ENCODE results near the gene SLC9A9.

Gene SLC9A9

GRCh38 chr3:143484846-143485512 is 363.3 kb downstream of the SLC9A9 start:
- no peak for DNase-seq

DNA sequence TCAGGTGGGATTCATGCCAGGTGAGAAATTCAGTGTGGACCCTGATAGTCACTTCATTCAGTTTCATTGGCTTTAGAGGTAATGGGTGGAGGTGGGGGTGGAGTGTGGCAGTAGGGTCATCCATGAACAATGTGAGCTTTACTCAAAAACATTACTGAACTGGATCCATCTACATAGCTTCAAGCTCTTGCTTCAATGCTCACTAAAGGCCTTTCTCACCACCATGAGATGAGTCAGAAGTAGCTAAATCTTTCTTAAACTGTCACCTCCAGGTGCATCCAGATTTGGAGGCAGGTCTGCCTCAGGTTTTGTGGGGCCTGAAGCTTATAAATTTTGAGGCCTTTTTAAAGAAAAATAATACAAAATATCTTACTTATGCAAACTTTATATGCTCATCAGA is 365.1 kb downstream of the SLC9A9 start:
- no peak for DNase-seq

DNA sequence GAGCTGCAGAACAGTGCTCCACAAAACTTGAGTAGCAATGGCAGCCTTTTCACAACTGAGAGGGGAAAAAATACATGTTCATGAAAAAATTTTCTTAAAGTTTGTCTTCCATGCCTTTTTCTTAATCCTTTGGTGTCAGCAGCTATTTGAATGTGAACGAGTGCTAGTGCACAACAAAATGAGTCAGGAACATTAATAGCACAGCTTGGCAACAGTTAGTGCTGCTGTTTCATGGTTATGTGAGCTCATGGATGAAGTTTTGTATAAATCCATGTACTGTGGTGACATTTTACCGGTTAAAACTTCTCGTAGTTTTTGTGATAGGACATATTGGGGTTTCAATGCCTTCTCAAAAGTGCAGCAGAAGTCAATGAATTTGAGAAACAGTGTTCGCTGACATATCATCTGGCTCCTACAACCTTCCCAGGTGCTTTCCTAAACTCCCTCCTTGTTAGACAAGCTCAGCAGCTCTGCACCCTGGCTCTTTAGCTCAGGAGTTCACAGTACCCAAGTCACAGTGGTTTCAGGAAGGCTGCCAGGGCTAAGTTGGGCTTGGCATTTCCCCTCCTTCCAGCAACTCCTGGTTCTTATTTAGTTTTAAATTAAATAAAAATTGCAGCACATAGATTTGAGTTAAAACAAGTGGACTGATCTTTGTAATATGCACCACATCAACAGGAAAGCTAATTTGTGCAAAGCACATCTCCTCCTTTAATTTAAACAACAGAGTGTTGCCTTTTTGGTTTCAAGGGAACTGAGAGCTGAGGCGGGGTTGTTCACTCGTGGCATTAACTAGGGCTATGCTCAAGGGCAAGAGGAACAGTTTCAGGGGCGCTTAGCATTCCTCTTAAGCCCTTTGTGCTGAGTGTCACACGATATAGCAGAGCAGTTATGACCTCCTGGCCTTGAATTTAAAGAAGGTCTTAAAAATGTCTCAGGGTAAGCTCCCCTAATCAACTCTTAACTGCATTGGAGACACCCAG is 365.9 kb downstream of the SLC9A9 start:
- DNase-seq = no peak

GRCh38 chr3:143480344-143480743 is 367.9 kb downstream of the SLC9A9 start:
- DNase-seq = no peak

DNA sequence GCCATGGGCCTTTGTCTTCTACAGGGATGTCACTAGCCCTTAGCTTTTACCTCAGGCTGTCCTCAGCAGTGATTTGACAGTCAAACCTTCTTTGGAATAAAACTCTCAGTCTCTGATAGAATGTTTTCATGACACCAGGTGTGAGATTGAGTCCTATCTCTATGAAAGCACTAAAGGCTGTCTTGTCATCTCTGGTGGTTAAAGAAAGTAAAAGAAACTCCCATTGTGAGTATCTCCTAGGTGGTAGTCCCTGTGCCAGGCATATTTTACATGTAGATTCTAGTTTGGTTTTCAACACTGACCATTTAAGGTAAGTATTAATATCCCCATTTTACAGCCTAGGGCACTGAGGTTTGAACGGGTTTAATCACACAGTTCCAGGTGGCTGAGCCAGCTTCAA is 368.5 kb downstream of the SLC9A9 start:
- no peak for DNase-seq

GRCh38 chr3:143478115-143478693 is 370.1 kb downstream of the SLC9A9 start:
- no peak for DNase-seq

- no peak for DNase-seq
Measured at GRCh38 chr3:143476965-143477640, 371.2 kb downstream of the SLC9A9 start.

DNA sequence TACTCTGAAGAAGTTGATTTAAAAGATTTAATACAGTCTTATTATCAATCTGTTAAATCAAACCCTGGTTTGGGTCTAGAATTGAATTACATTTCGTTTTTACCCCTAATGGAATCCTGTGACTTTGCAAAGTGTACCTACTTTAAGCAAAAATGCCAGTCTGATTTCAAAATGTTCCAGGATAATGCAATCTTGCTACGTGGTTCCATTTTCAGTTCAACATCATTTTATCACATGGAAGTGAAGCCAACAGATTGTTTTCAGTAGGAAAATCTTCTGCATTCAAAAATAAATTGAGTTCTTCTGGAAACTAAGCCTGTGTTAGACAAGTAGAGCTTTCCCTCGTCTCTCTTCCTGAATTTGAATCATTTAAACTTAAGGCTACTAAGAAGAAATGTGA is 372.3 kb downstream of the SLC9A9 start:
- DNase-seq = no peak

- no peak for DNase-seq
Measured at GRCh38 chr3:143472731-143473523, 375.3 kb downstream of the SLC9A9 start.

- DNase-seq = no peak
Measured at GRCh38 chr3:143471705-143472104, 376.6 kb downstream of the SLC9A9 start.

GRCh38 chr3:143469159-143469558 is 379.1 kb downstream of the SLC9A9 start:
- DNase-seq = no peak

DNA sequence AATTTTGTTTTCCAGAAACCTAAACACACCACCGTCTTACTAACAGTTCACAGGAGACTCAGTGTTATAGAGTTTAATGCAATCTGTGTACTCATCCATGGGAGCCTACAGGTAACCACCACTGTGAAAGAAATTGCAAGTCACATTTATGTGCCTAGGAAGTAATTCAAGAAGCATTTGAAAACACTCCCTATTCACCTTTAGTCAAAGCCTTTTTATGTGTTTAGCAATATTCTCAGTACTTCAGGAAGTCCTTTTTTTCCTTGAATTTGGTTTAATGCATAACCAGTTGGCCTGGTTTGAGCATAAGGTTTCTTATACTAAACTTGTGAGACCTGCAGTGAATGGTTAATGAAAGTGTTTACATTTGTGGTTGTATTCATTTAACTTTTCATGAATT is 382.6 kb downstream of the SLC9A9 start:
- no peak for DNase-seq

DNA sequence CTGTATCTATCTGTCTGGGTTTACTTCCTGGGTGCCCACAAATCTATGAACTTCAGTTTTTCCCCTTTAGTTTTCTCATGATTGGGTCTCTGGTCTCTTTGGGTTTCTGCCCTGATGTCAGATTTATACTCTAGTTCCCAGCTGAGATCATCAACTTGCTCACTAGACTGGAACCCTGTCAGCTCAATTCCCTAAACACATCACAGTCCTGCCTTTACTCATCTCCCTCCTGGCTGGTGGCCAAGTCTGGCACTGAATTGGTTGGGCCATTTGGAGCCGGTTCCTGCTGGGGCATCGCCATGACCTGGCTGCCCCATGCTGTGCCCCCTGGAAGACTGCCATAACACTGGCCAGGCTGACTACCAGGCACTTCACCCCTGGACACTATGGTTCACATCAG is 383.4 kb downstream of the SLC9A9 start:
- DNase-seq = no peak

DNA sequence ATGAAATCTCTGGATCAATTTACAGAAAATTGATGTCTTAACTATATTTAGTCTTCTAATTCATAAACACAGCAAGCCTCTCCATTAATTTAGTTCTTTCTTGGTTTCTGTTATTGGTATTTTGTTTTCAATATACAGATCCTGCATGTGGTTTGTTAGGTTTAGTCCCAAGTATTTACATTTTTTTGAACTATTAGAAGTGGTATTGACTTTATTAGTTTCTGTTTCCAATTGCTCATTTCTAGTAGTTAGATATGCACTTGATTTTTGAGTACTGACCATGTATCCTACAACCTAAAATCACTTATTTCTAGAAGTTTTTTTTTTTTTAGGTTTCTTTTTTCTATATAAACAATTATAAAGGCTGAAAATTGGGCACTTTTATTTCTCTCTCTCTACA is 392.8 kb downstream of the SLC9A9 start:
- DNase-seq = no peak

GRCh38 chr3:143450632-143451031 is 397.6 kb downstream of the SLC9A9 start:
- no peak for DNase-seq

DNA sequence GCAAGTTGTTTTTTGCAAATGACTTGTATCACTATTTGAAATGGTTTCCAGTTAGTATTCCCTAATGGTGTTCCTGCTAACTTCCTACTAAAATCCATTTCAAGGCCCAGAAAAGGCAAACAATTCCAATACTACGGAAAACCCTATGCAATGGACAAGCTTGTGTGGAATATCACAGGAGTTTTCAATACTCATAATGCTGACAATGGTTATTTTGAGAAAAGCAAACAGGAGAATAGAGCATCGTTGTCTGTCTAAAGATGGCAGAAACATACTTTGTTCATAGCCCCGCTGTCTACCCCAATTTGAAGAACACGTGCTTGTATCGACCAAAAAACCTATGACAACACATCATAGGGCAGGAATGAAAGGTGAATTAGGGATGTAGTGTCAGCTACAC is 400.8 kb downstream of the SLC9A9 start:
- DNase-seq = no peak

GRCh38 chr3:143445118-143445517 is 403.1 kb downstream of the SLC9A9 start:
- no peak for DNase-seq

DNA sequence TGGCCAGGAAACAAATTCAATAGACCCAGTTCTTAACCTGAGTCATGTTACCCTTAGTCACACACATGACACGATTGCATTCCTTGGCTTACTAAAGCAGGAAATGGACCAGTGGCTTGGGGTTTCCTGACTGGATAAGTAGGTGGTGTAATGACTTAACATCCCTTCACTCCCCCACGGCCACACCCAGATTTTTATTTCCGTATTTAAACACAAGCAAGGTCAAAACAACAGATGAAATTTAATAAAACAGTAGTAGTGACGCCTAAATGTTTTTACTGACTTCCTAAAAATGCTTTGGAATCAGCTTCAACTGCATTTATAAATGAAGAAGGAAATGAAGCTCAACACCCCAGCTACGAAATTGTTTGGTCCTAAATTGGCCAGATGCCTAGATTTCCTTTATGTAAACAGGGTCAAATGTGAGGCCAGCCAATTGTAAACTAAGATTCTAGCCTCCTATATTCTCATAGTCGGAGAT is 404.4 kb downstream of the SLC9A9 start:
- DNase-seq = no peak

- no peak for DNase-seq
Measured at GRCh38 chr3:143442814-143443447, 405.3 kb downstream of the SLC9A9 start.

- no peak for DNase-seq
Measured at GRCh38 chr3:143441516-143442171, 406.6 kb downstream of the SLC9A9 start.

GRCh38 chr3:143439817-143440216 is 408.5 kb downstream of the SLC9A9 start:
- DNase-seq = no peak

Data from stimulated activated CD4-positive, alpha-beta T cell treated with anti-CD3 and anti-CD28 coated beads, Interleukin-2, amount 100 ng/mL, for 48 hours (primary cell).